GM12878 (cell line): Measurements from ENCODE around the gene SMIM38.

Experiments used
- CUX1 ChIP-seq: IDR thresholded peaks from 2 replicates; pipeline ENCODE4 v1.6.1; 2012; ENCODE audit warnings: improper control_type of control experiment, low read depth, low read length; ENCODE audit not compliant: insufficient replicate concordance
- EZH2 ChIP-seq: IDR thresholded peaks from 2 replicates; pipeline ENCODE4 v1.6.1; 2012; ENCODE audit warnings: low read depth, mild to moderate bottlenecking, control low read depth, inconsistent platforms, low read length, borderline replicate concordance; ENCODE audit not compliant: control insufficient read depth
- NFIC ChIP-seq: IDR thresholded peaks from 2 replicates; pipeline ENCODE4 v1.6.1; 2012; ENCODE audit warnings: low read depth, mild to moderate bottlenecking, inconsistent platforms, low read length, moderate library complexity
- TCF12 ChIP-seq: IDR thresholded peaks from 2 replicates; pipeline ENCODE4 v1.6.1; 2011; ENCODE audit warnings: low read depth, mild to moderate bottlenecking, low read length

- TF ChIP-seq TCF12 (no peak), NFIC (no peak), CUX1 (no peak), EZH2 (no peak)
Measured at GRCh38 chr11:69200331-69201065, 44.8 kb downstream of the SMIM38 start.
